ENCODE measurements around the gene IGLL1.

GRCh38 chr22:23527971-23528740 is 51.9 kb downstream of the IGLL1 start:
- no peak for TF ChIP-seq ZBTB33 (IDR thresholded peaks at IDR 0.05; ENCODE audit: borderline replicate concordance, low read depth)
- no peak for TF ChIP-seq MAX (IDR thresholded peaks at IDR 0.05; ENCODE audit: low read depth)
- TF ChIP-seq PBX3 (IDR thresholded peaks at IDR 0.05), result no peak
- TF ChIP-seq CTCF (IDR thresholded peaks at IDR 0.05), result no peak
- TF ChIP-seq SIN3A (IDR thresholded peaks at IDR 0.05; ENCODE audit: borderline replicate concordance, low read depth, low read length), result no peak
- TF ChIP-seq POLR2AphosphoS5 (IDR thresholded peaks at IDR 0.05; ENCODE audit: low read depth, low read length), result no peak
- TF ChIP-seq EP300 (IDR thresholded peaks at IDR 0.05; ENCODE audit: borderline replicate concordance in 1 of 2, low read depth in 1 of 2, low read length in 1 of 2), result no peak
- no peak for TF ChIP-seq USF2 (IDR thresholded peaks at IDR 0.05; ENCODE audit: borderline replicate concordance, low read depth, low read length)
- TF ChIP-seq RCOR1 (IDR thresholded peaks at IDR 0.05; ENCODE audit: low read length), result no peak
- TF ChIP-seq JUND (IDR thresholded peaks at IDR 0.05), result no peak
- no peak for TF ChIP-seq MXI1 (IDR thresholded peaks at IDR 0.05; ENCODE audit: low read depth, low read length)
- no peak for TF ChIP-seq SMC3 (IDR thresholded peaks at IDR 0.05; ENCODE audit: low read depth, low read length)

All from SK-N-SH (cell line).